Middle frontal gyrus (tissue), 1 donor: Measurements from ENCODE around the gene GLDC.
"Not testable (repeated sequence)": the region's sequence is repeated elsewhere in the genome, so short reads cannot be mapped to it uniquely, and the experiment has no call there.

Experiments
- DNase-seq: peaks from one replicate; pipeline ENCODE4 v3.0.0-alpha.2; 2015; ENCODE audit warnings: low spot score; ENCODE audit errors: extremely low spot score

The GLDC gene

DNA sequence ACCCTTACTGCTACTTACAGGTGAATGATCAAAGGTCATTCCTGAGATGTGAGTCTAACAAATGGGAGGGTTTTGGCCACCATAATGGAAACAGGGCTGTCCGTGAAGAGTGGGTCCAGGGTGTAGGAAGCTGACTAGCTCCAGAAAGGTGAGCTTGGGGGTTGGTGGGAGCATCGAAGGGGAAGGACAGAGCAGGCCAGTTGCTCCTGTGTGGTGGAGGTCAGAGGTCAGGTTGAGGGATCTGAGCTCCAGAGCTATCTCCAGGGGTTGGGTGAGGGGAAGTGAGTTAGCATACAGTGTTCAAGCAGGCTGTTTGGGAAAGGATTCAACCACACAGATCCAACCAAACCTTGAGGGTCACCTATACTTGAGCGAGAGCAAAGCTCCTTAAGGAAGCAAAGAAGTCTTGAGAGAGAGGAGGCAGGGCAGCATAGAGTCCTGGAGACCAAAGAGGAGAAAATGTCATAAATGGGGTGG, 18.7 kb upstream of the GLDC start:
- no peak for DNase-seq

DNA sequence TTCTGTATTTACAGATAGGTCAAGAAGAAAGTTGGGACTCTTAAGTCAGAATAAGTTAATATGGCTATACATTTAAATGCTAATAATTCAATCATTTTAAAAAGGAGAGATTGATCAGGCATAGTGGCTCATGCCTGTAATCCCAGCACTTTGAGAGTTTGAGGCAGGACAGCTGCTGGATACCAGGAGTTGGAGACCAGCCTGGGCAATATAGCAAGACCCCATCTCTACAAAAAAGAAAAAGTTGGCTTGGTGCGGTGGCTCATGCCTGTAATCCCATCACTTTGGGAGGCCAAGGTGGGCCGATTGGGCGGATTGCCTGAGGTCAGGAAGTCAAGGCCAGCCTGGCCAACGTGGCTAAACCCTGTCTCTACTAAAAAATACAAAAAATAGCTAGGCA, 15.0 kb upstream of the GLDC start:
- DNase-seq: no peak

DNA sequence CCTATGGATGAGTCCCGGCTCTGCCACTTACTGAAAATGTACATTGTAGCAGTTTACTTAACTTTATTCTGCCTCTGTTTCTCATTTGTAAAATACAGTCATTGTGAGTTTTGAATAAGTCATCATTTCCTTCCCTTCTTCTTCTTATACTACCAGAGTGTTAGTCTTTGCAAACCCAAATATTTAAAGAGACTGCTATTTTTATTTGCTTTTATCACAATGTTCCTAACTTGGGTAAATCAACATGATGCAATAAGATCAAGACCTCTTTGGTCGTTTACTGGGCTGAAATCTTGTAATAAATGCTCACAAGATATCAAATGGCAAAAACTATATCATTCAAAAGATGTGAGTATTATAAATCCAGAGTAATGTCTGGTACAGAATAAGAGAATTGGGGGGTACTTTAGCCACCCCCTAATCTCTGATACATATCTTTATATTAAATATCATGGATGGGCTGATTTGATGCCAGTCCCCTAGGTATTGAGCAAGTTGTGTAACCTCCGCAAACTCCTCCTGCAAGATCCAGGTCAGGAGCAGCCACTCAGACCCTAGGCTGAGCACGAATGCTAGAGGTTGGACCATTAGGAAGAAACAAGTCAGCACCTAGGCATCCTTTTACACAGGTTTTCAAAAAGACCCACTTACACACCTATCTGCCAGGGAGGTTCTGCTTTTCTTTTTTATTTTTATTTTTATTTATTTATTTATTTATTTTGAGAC, 13.3 kb upstream of the GLDC start:
- DNase-seq: no peak

DNA sequence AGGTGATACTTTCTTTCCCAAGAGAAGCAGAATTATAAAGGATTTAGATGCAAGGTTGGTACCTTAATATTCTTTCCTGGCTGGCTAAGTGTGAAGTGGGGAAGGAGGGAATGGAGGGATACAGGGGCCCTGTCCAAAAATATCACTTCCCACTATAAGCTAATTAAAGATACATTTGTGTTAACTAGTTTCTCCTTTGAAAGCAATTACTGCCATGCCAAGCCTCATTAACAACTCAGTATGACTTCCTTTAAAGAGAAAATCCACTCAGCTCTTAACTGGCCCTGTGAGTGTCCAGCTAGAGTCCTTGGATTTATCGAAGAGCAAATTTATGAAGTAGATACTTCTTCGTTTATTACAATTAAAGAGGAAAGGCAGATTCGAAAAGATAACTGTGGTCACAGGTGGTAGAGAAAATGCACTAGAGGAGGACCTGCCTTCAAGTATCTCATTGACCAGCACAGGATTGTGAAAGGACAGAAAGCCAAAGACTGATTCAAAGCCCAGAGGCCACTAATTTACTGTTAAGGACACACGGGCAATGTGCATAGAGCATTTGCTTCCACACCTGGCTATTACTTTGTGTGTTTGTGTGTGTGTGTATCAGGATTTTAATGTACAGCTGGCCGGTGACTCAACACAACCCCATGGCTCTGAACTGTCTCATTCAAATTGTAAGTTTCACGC, 11.2 kb upstream of the GLDC start:
- DNase-seq: no peak

GRCh38 chr9:6655036-6655435, 9.5 kb upstream of the GLDC start:
- DNase-seq: no peak

- DNase-seq: no peak
Observed at GRCh38 chr9:6646293-6646636, 736 bp upstream of the GLDC start.

DNA sequence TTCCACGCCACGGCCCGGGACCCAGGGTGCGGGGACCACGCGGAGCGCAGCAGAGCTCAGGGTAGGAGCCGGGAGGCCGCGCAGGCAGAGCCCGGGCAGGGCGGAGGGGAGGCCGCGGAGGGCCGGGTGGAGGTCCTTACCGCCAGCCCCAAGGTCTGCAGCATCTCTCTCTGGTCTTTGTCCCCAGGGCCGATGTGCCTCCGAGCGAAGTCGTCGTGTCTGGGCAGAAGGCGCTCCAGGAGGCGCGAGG, 499 bp downstream of the GLDC start:
- not testable (repeated sequence) for DNase-seq

GRCh38 chr9:6644346-6645104, 1.0 kb downstream of the GLDC start:
- DNase-seq: no peak

GRCh38 chr9:6641961-6642360, 3.6 kb downstream of the GLDC start:
- no peak for DNase-seq

- no peak for DNase-seq
Observed at GRCh38 chr9:6641561-6641960, 4.0 kb downstream of the GLDC start.

GRCh38 chr9:6641056-6641455, 4.5 kb downstream of the GLDC start:
- DNase-seq: no peak

GRCh38 chr9:6640268-6641051, 5.1 kb downstream of the GLDC start:
- DNase-seq: no peak

GRCh38 chr9:6639622-6640021, 5.9 kb downstream of the GLDC start:
- DNase-seq: no peak

GRCh38 chr9:6634444-6634843, 11.1 kb downstream of the GLDC start:
- no peak for DNase-seq

DNA sequence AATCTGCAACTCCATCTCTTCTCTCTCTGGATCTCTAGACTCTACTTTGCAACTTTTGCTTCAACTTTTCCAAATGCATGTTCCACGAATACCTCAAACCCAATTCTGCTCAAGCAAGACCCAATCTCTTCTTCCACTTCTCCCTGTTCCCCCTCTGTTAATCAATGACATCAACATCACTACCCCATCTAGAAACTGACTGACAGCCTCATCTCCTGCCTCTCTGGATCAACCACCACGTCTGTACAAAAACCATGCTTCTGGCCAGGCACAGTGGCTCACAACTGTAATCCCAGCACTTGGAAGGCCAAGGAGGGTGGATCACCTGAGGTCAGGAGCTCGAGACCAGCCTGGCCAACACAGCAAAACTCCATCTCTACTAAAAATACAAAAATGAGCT, 12.2 kb downstream of the GLDC start:
- no peak for DNase-seq

GRCh38 chr9:6632516-6633183, 12.9 kb downstream of the GLDC start:
- DNase-seq: no peak

DNA sequence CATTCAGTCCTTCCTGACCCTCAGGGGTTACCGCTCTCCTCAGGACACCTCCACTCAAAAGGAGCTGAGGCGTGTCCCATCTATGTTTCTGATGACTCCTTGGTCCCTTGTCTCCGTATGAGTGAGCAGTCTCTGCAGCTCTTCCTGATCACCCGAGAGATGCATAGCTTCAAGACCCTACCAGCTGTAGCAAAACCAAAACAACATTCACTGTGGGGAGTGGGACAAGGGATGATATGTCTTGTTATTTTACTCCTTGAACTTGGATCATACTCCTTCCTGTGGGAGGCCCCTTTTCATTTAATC, 14.4 kb downstream of the GLDC start:
- no peak for DNase-seq

- DNase-seq: no peak
Observed at GRCh38 chr9:6630502-6631206, 14.9 kb downstream of the GLDC start.

- no peak for DNase-seq
Observed at GRCh38 chr9:6628704-6629103, 16.8 kb downstream of the GLDC start.

DNA sequence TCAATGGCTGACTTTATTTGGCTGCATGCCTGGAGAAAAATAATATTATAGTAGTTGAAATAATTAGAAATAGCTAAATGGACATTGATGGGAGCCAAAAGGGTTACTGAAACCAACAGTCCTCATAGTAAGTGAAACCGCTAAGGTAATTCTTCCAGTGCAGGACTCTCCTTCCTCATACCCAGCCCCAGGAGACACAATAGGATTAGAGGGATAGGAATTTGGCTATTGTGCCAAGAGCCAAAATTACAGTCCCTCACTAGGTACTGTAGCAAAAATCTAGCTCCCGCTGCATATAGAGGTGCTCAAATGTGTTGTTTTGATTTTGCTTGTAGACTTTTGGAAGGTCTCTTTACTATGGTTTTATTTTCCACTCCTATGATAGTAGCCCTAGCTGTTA, 20.2 kb downstream of the GLDC start:
- DNase-seq: no peak

DNA sequence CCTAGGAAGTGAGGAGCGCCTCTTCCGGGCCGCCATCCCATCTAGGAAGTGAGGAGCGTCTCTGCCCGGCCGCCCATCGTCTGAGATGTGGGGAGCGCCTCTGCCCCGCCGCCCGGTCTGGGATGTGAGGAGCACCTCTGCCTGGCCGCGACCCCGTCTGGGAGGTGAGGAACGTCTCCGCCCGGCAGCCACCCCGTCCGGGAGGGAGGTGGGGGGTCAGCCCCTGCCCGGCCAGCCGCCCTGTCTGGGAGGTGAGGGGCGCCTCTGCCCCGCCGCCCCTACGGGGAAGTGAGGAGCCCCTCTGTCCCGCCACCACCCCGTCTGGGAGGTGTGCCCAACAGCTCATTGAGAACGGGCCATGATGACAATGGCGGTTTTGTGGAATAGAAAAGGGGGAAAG, 22.7 kb downstream of the GLDC start:
- DNase-seq: not testable (repeated sequence)
